Osteoblast (primary cell): Measurements from ENCODE around the gene RPS21. TPM values are rescaled to one million over a fixed set of nuclear protein-coding genes. Genes with fewer than 3 reads are reported as not detected.

Source experiments
- DNase-seq: peaks from one replicate; pipeline ENCODE4 v3.0.0; 2011; ENCODE audit warnings: low spot score, mixed read lengths; ENCODE audit not compliant: insufficient read length; ENCODE audit errors: missing footprints
- H2AFZ ChIP-seq: 2 replicates; pipeline ENCODE4 v1.6.0; 2011; ENCODE audit warnings: mild to moderate bottlenecking, low read length
- H3K27ac ChIP-seq: 2 replicates; pipeline ENCODE4 v1.5.1; 2011; ENCODE audit warnings: mild to moderate bottlenecking, low read depth, low read length, moderate library complexity
- H3K27me3 ChIP-seq: 2 replicates; pipeline ENCODE4 v1.6.0; 2012; ENCODE audit warnings: mild to moderate bottlenecking, control low read depth, inconsistent platforms, low read length, moderate library complexity; ENCODE audit not compliant: insufficient read depth
- H3K36me3 ChIP-seq: 2 replicates; pipeline ENCODE4 v1.5.1; 2011; ENCODE audit warnings: mild to moderate bottlenecking, low read length, control low read depth, moderate library complexity; ENCODE audit not compliant: insufficient read depth
- H3K4me1 ChIP-seq: 2 replicates; pipeline ENCODE4 v1.5.1; 2011; ENCODE audit warnings: mild to moderate bottlenecking, low read length, control low read depth, moderate library complexity; ENCODE audit not compliant: insufficient read depth
- H3K4me2 ChIP-seq: 2 replicates; pipeline ENCODE4 v1.6.0; 2011; ENCODE audit warnings: mild to moderate bottlenecking, low read length; ENCODE audit not compliant: insufficient read depth
- H3K4me3 ChIP-seq: fragments of 200-600 bp; sonication (generic); 3 replicates; pipeline ENCODE4 v1.5.1; 2012; ENCODE audit warnings: mild to moderate bottlenecking, low read length, inconsistent platforms; ENCODE audit not compliant: insufficient read depth
- H3K79me2 ChIP-seq: 2 replicates; pipeline ENCODE4 v1.6.0; 2012; ENCODE audit warnings: mild to moderate bottlenecking, low read length, control low read depth, inconsistent platforms; ENCODE audit not compliant: insufficient read depth
- H3K9me3 ChIP-seq: 2 replicates; pipeline ENCODE4 v1.5.1; 2011; ENCODE audit warnings: low read depth, low read length, control low read depth
- H4K20me1 ChIP-seq: 2 replicates; pipeline ENCODE4 v1.6.0; 2012; ENCODE audit warnings: mild to moderate bottlenecking, low read length, control low read depth; ENCODE audit not compliant: insufficient read depth
- CTCF ChIP-seq: IDR thresholded peaks from 2 replicates; pipeline ENCODE4 v1.5.1; 2011; ENCODE audit warnings: mild to moderate bottlenecking, low read depth, low read length, moderate library complexity; ENCODE audit errors: extremely low read depth
- total RNA-seq: library from RNA; depleted of rRNA; stranded (reverse); fragments of >200 nt; gene quantifications from 2 replicates; pipeline ENCODE4 v1.2.3, GENCODE V29; 2012

RPS21 gene
- total RNA-seq, 1 donor: 460 TPM

DNA sequence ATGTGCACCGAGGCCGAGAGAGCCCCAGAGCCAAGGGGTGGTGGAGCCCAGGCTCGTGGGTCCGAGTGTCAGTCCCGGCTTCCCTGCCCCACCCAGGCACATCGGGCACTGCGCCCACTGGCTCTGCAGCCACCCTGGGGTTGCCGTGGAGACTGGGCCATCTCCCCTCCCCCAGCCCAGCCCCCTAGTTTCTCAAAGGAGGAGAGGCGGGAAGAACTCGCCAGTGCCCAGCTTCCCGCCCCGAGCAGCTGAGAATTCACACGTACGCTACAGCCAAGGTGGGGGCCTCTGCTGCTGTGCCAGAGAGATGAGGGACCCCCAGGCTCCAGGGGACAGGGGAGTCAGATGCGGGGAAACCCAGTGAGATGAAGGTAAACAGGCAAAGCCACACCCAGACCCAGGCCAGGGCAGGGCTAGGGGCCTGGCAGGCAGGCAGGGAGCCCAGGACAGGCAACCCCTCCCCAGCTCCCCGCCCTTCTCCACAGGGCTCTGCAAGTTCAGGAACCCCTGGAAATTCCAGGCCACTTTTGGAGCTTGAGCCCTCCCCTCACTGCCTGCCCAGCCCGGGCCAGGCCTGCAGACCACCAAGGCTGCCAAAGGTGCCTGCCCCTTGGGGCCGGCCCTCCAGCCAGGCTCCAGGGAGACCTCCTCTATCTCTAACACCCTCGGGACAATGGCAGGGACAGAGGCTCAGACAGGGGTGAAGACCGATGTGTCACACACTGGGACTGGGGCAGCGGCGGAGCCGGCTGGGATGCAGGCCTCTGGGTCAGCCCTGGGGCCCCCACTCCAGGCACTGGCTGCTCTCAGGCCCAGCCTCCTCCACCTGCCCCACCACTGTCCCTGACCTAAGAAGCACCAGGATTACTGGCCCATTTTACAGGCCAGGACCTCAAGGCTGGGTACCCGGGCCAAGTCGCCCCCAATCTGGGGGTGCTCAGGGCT lies 25.8 kb upstream of the RPS21 start:
- H3K4me3 ChIP-seq: no peak overlapping the region
- H3K79me2 ChIP-seq: no peaks in the 10 kb centered on the region
- H3K9me3 ChIP-seq: no peaks in the 10 kb centered on the region
- peaks cover 23% of the 10 kb centered on the region for H3K4me1 ChIP-seq
- H3K27me3 ChIP-seq: peaks cover 4% of the 10 kb centered on the region
- peaks cover 2% of the 10 kb centered on the region for H4K20me1 ChIP-seq
- DNase-seq: peak; percentile 80
- H3K36me3 ChIP-seq: no peaks in the 10 kb centered on the region
- no peak for TF ChIP-seq CTCF
- H2AFZ ChIP-seq: no peak overlapping the region
- H3K4me2 ChIP-seq: no peak overlapping the region
- H3K27ac ChIP-seq: no peak overlapping the region

DNA sequence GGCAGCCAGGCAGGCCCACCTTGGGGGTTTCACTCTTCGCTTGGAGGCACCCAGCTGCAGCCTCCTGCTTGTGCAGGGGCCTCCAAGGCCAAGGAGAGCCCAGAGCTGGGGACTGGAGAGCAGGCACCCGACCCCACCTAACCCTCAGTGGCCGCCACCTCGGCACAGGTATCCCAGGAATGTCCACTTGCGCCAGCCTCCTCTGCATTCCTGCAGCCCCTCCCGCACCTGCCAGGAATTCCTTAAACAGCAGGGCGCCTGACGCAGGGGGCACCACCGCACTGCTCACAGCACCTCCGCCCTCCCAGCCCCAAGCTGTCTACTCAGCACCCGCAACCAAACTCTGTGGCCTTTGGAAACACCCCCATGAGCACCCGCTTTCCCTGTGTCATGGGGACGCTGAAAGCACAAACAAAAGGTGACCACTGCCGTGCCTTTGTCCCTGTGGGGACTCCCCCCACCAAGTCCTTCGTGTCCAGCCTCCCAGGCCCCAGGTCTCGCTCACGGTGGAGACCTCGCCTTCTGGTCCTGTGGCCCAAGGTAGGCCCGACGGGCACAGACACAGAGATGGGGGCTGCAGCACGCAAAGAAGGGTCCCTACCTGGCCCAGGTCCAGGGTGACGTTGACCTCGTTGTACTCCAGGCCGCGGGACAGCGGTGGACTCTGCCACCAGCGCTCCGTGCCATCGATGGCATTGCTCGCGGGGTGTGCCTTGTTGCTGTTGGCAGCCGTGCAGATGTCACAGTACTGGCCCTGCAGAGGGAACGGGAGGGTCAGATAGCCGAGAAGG lies 24.9 kb upstream of the RPS21 start:
- H2AFZ ChIP-seq: no peak overlapping the region
- no peak overlapping the region for H3K27ac ChIP-seq
- H3K9me3 ChIP-seq: no peaks in the 10 kb centered on the region
- DNase-seq: peak; percentile 73
- H3K79me2 ChIP-seq: no peaks in the 10 kb centered on the region
- H3K27me3 ChIP-seq: peaks cover 12% of the 10 kb centered on the region
- H3K36me3 ChIP-seq: no peaks in the 10 kb centered on the region
- peaks cover 14% of the 10 kb centered on the region for H3K4me1 ChIP-seq
- H4K20me1 ChIP-seq: peaks cover 2% of the 10 kb centered on the region
- no peak for TF ChIP-seq CTCF
- H3K4me3 ChIP-seq: no peak overlapping the region
- no peak overlapping the region for H3K4me2 ChIP-seq

- H3K4me1 ChIP-seq: peaks cover 10% of the 10 kb centered on the region
Measured at GRCh38 chr20:62362590-62362940, 24.3 kb upstream of the RPS21 start.

More at GRCh38 chr20:62362590-62362940, 24.3 kb upstream of the RPS21 start:
- Histone ChIP-seq H3K9me3 (no peaks in the 10 kb centered on the region), H3K4me3 (no peak overlapping the region), H2AFZ (no peak overlapping the region), H3K27ac (no peak overlapping the region), H3K79me2 (no peaks in the 10 kb centered on the region), H3K27me3 (peaks cover 15% of the 10 kb centered on the region), H4K20me1 (peaks cover 2% of the 10 kb centered on the region), H3K4me2 (no peak overlapping the region), H3K36me3 (no peaks in the 10 kb centered on the region)
- DNase-seq: peak; percentile 81
- no peak for TF ChIP-seq CTCF
